Naive B cell (primary cell): ENCODE measurements around the gene GRIK4. TPM values are rescaled to one million over a fixed set of nuclear protein-coding genes. Genes with fewer than 3 reads are reported as not detected.
A peak's percentile ranks its signal among the peaks of the same experiment; 100 is the strongest.

Source experiments
- ATAC-seq, 2 donors: fragments of 150-1000 bp; cut with Tn5 transposase; 2 replicates each; pipeline ENCODE4 v1.10.0; 2021; ENCODE audit warnings: low read depth in 2 of 2, mild to moderate bottlenecking in 2 of 2, moderate library complexity in 2 of 2
- DNase-seq: peaks from one replicate; pipeline ENCODE4 v3.0.0; 2022
- H3K27ac Mint-ChIP-seq, 6 donors: one replicate each; pipeline ENCODE4 v1.8.0; 2020 to 2022; ENCODE audit warnings: mild to moderate bottlenecking in 6 of 6, mixed read lengths in 6 of 6, moderate library complexity in 5 of 6, inconsistent platforms in 2 of 6
- H3K27me3 Mint-ChIP-seq, 3 donors: one replicate each; pipeline ENCODE4 v1.8.0; 2021 to 2022; ENCODE audit warnings: mixed read lengths in 3 of 3, mild to moderate bottlenecking in 1 of 3
- H3K36me3 Mint-ChIP-seq, 2 donors: one replicate each; pipeline ENCODE4 v1.8.0; 2020 to 2022; ENCODE audit warnings: mixed read lengths in 2 of 2, inconsistent platforms in 1 of 2, mild to moderate bottlenecking in 1 of 2
- H3K4me1 Mint-ChIP-seq, 3 donors: one replicate each; pipeline ENCODE4 v1.8.0; 2020 to 2022; ENCODE audit warnings: mixed read lengths in 3 of 3, inconsistent platforms in 1 of 3, mild to moderate bottlenecking in 1 of 3, moderate library complexity in 1 of 3
- H3K4me3 Mint-ChIP-seq, 8 donors: one replicate each; pipeline ENCODE4 v1.8.0; 2020 to 2022; ENCODE audit warnings: mild to moderate bottlenecking in 8 of 8, mixed read lengths in 8 of 8, moderate library complexity in 8 of 8, inconsistent platforms in 2 of 8
- H3K9me3 Mint-ChIP-seq, 7 donors: one replicate each; pipeline ENCODE4 v1.8.0; 2020 to 2022; ENCODE audit warnings: mixed read lengths in 7 of 7, mild to moderate bottlenecking in 5 of 7, inconsistent platforms in 2 of 7, moderate library complexity in 1 of 7
- polyA plus RNA-seq, 6 donors: library from polyadenylated mRNA; unstranded; fragments of 300-500 nt; fragmentation: Illumina TruSeq; gene quantifications; one replicate each; pipeline ENCODE4 v1.2.3, GENCODE V29; 2021; ENCODE audit warnings: low read depth in 6 of 6

GRIK4 gene
- polyA plus RNA-seq, 6 donors from 2014 or later, result 0.18 TPM; not detected in 5

- Mint-ChIP-seq H3K36me3 (peaks cover 0 to 8% of the 10 kb centered on the region in 2 donors), H3K27me3 (peaks cover 0 to 11% (median 9%) of the 10 kb centered on the region in 3 donors), H3K4me1 (peaks cover 1 to 3% (median 2%) of the 10 kb centered on the region in 3 donors), H3K9me3 (peaks cover 3 to 27% (median 17%) of the 10 kb centered on the region in 7 donors), H3K27ac (no peak overlapping the region), H3K4me3 (no peak overlapping the region)
- no peak for ATAC-seq
- no peak for DNase-seq
These were observed 197.1 kb downstream of the GRIK4 start for GRCh38 chr11:120708511-120709183.

- no peak for ATAC-seq
- Mint-ChIP-seq H3K4me3 (no peak overlapping the region), H3K4me1 (peaks cover 0 to 2% (median 2%) of the 10 kb centered on the region in 3 donors), H3K36me3 (peaks cover 0 to 8% of the 10 kb centered on the region in 2 donors), H3K27me3 (peaks cover 3 to 19% (median 11%) of the 10 kb centered on the region in 3 donors), H3K9me3 (peaks cover 0 to 25% (median 15%) of the 10 kb centered on the region in 7 donors), H3K27ac (no peak overlapping the region)
- DNase-seq, result no peak
These were observed 198.3 kb downstream of the GRIK4 start for GRCh38 chr11:120709808-120710207.

GRCh38 chr11:120710354-120711131 lies 199.0 kb downstream of the GRIK4 start:
- Mint-ChIP-seq H3K4me1 (peaks cover 5 to 10% (median 8%) of the 10 kb centered on the region in 3 donors), H3K27me3 (peaks cover 9 to 19% (median 16%) of the 10 kb centered on the region in 3 donors), H3K4me3 (no peak overlapping the region), H3K9me3 (peaks cover 0 to 22% (median 12%) of the 10 kb centered on the region in 7 donors), H3K27ac (no peak overlapping the region), H3K36me3 (peaks cover 0 to 8% of the 10 kb centered on the region in 2 donors)
- DNase-seq (no peak), ATAC-seq (no peak)

GRCh38 chr11:120712014-120712413 lies 200.5 kb downstream of the GRIK4 start:
- H3K4me3 Mint-ChIP-seq, result no peak overlapping the region
- H3K36me3 Mint-ChIP-seq, result peaks cover 0 to 3% of the 10 kb centered on the region in 2 donors
- no peak overlapping the region for H3K27ac Mint-ChIP-seq
- ATAC-seq (no peak), DNase-seq (no peak)
- H3K9me3 Mint-ChIP-seq, result peaks cover 0 to 14% (median 8%) of the 10 kb centered on the region in 7 donors
- peaks cover 9 to 23% (median 16%) of the 10 kb centered on the region in 3 donors for H3K27me3 Mint-ChIP-seq
- H3K4me1 Mint-ChIP-seq, result peaks cover 7 to 10% (median 8%) of the 10 kb centered on the region in 3 donors

- no peaks in the 10 kb centered on the region for H3K36me3 Mint-ChIP-seq
- peaks cover 7 to 10% (median 8%) of the 10 kb centered on the region in 3 donors for H3K4me1 Mint-ChIP-seq
- ATAC-seq (no peak), DNase-seq (no peak)
- no peak overlapping the region for H3K4me3 Mint-ChIP-seq
- peaks cover 0 to 5% (median 3%) of the 10 kb centered on the region in 7 donors for H3K9me3 Mint-ChIP-seq
- peaks cover 11 to 23% (median 16%) of the 10 kb centered on the region in 3 donors for H3K27me3 Mint-ChIP-seq
- no peak overlapping the region for H3K27ac Mint-ChIP-seq
These were observed 201.3 kb downstream of the GRIK4 start for GRCh38 chr11:120712881-120713280.

GRCh38 chr11:120713296-120713695 lies 201.7 kb downstream of the GRIK4 start:
- Mint-ChIP-seq H3K4me3 (no peak overlapping the region), H3K4me1 (peaks cover 7 to 10% (median 8%) of the 10 kb centered on the region in 3 donors), H3K27me3 (peaks cover 15 to 27% (median 18%) of the 10 kb centered on the region in 3 donors), H3K27ac (no peak overlapping the region), H3K9me3 (peaks cover 0 to 1% (median 0%) of the 10 kb centered on the region in 7 donors), H3K36me3 (no peaks in the 10 kb centered on the region)
- DNase-seq, result no peak
- no peak for ATAC-seq

- no peak for DNase-seq
- Mint-ChIP-seq H3K4me1 (peaks cover 7 to 10% (median 8%) of the 10 kb centered on the region in 3 donors), H3K27ac (no peak overlapping the region), H3K27me3 (peaks cover 20 to 27% (median 21%) of the 10 kb centered on the region in 3 donors), H3K36me3 (no peaks in the 10 kb centered on the region), H3K4me3 (peak overlapping the region in 4 of 8 donors; percentile 28 to 84 (median 65)), H3K9me3 (no peaks in the 10 kb centered on the region)
- ATAC-seq, result no peak
These were observed 202.9 kb downstream of the GRIK4 start for GRCh38 chr11:120714438-120714837.

- Mint-ChIP-seq H3K4me1 (peaks cover 7 to 10% (median 8%) of the 10 kb centered on the region in 3 donors), H3K36me3 (no peaks in the 10 kb centered on the region), H3K27ac (peak overlapping the region in 2 of 6 donors; percentile 52 to 72), H3K27me3 (peaks cover 23 to 29% (median 28%) of the 10 kb centered on the region in 3 donors), H3K9me3 (no peaks in the 10 kb centered on the region), H3K4me3 (peak overlapping the region; percentile 35 to 92 (median 63))
- no peak for ATAC-seq
- DNase-seq, result no peak
These were observed 203.7 kb downstream of the GRIK4 start for GRCh38 chr11:120715239-120715638.

- H3K36me3 Mint-ChIP-seq, result no peaks in the 10 kb centered on the region
These were observed 205.5 kb downstream of the GRIK4 start for GRCh38 chr11:120717042-120717441.

GRCh38 chr11:120717623-120718022 lies 206.1 kb downstream of the GRIK4 start:
- no peaks in the 10 kb centered on the region for H3K9me3 Mint-ChIP-seq
- H3K4me3 Mint-ChIP-seq, result no peak overlapping the region
- no peaks in the 10 kb centered on the region for H3K36me3 Mint-ChIP-seq
- ATAC-seq (no peak), DNase-seq (no peak)
- peaks cover 29 to 43% (median 36%) of the 10 kb centered on the region in 3 donors for H3K27me3 Mint-ChIP-seq
- no peak overlapping the region for H3K27ac Mint-ChIP-seq
- H3K4me1 Mint-ChIP-seq, result peaks cover 7 to 10% (median 8%) of the 10 kb centered on the region in 3 donors

More at GRCh38 chr11:120717042-120717441, 205.5 kb downstream of the GRIK4 start:
- Mint-ChIP-seq H3K27me3 (peaks cover 29 to 43% (median 41%) of the 10 kb centered on the region in 3 donors), H3K4me3 (no peak overlapping the region), H3K9me3 (no peaks in the 10 kb centered on the region), H3K4me1 (peaks cover 7 to 10% (median 8%) of the 10 kb centered on the region in 3 donors), H3K27ac (no peak overlapping the region)
- ATAC-seq (no peak), DNase-seq (no peak)

GRCh38 chr11:120718171-120718570 lies 206.6 kb downstream of the GRIK4 start:
- H3K36me3 Mint-ChIP-seq, result no peaks in the 10 kb centered on the region
- H3K27me3 Mint-ChIP-seq, result peaks cover 28 to 43% (median 33%) of the 10 kb centered on the region in 3 donors
- ATAC-seq (no peak), DNase-seq (no peak)
- no peaks in the 10 kb centered on the region for H3K9me3 Mint-ChIP-seq
- peaks cover 7 to 10% (median 8%) of the 10 kb centered on the region in 3 donors for H3K4me1 Mint-ChIP-seq
- no peak overlapping the region for H3K4me3 Mint-ChIP-seq
- H3K27ac Mint-ChIP-seq, result no peak overlapping the region

GRCh38 chr11:120719348-120719747 lies 207.8 kb downstream of the GRIK4 start:
- Mint-ChIP-seq H3K27me3 (peaks cover 19 to 43% (median 33%) of the 10 kb centered on the region in 3 donors), H3K36me3 (no peaks in the 10 kb centered on the region), H3K27ac (no peak overlapping the region), H3K4me1 (peaks cover 7 to 10% (median 8%) of the 10 kb centered on the region in 3 donors), H3K4me3 (peak overlapping the region in 1 of 8 donors; percentile 9), H3K9me3 (no peaks in the 10 kb centered on the region)
- ATAC-seq (no peak), DNase-seq (no peak)

- no peaks in the 10 kb centered on the region for H3K4me1 Mint-ChIP-seq
- H3K36me3 Mint-ChIP-seq, result no peaks in the 10 kb centered on the region
These were observed 209.2 kb downstream of the GRIK4 start for GRCh38 chr11:120720760-120721159.

More at GRCh38 chr11:120720760-120721159, 209.2 kb downstream of the GRIK4 start:
- no peak overlapping the region for H3K27ac Mint-ChIP-seq
- H3K9me3 Mint-ChIP-seq, result peaks cover 0 to 2% (median 0%) of the 10 kb centered on the region in 7 donors
- ATAC-seq (no peak), DNase-seq (no peak)
- H3K4me3 Mint-ChIP-seq, result no peak overlapping the region
- H3K27me3 Mint-ChIP-seq, result peaks cover 14 to 34% (median 28%) of the 10 kb centered on the region in 3 donors
